Measurements from ENCODE around the gene CAVIN4.

GRCh38 chr9:100602342-100602801 is 24.5 kb downstream of the CAVIN4 start:
- TF ChIP-seq, protein P1, sequence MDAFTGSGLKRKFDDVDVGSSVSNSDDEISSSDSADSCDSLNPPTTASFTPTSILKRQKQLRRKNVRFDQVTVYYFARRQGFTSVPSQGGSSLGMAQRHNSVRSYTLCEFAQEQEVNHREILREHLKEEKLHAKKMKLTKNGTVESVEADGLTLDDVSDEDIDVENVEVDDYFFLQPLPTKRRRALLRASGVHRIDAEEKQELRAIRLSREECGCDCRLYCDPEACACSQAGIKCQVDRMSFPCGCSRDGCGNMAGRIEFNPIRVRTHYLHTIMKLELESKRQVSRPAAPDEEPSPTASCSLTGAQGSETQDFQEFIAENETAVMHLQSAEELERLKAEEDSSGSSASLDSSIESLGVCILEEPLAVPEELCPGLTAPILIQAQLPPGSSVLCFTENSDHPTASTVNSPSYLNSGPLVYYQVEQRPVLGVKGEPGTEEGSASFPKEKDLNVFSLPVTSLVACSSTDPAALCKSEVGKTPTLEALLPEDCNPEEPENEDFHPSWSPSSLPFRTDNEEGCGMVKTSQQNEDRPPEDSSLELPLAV (CRISPR knock-in tag; conservative IDR thresholded peaks at IDR 0.05; ENCODE audit: low read depth) = no peak
- TF ChIP-seq EP300 (IDR thresholded peaks at IDR 0.05; ENCODE audit: low read depth in 2 of 2, low read length in 2 of 2) (no peak), EP300 (CRISPR knock-in tag; IDR thresholded peaks at IDR 0.05; ENCODE audit: borderline replicate concordance) (no peak)

Data from HepG2 (cell line).